ENCODE results near the gene TM2D3.

DNA sequence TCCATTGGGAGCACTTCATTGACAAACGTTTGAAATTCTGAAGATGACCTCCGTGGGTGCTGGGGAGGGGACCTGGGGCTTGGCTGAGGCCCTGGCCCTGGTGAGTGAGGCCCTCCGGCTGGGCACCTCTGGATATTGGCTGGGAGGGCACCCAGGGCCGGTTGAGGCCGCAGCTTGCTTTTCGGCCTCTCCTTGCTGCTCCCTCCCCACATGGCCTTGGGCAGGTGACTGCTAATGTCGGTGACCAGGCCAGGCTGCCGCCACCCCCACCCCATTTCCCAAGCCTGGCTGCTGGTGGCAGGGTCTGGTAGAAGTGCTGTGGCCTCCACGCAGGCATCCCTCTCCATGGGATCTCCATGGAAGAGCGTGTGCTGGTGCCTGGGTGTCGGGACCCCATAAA is 39.5 kb downstream of the TM2D3 start:
- TF ChIP-seq, protein P1, sequence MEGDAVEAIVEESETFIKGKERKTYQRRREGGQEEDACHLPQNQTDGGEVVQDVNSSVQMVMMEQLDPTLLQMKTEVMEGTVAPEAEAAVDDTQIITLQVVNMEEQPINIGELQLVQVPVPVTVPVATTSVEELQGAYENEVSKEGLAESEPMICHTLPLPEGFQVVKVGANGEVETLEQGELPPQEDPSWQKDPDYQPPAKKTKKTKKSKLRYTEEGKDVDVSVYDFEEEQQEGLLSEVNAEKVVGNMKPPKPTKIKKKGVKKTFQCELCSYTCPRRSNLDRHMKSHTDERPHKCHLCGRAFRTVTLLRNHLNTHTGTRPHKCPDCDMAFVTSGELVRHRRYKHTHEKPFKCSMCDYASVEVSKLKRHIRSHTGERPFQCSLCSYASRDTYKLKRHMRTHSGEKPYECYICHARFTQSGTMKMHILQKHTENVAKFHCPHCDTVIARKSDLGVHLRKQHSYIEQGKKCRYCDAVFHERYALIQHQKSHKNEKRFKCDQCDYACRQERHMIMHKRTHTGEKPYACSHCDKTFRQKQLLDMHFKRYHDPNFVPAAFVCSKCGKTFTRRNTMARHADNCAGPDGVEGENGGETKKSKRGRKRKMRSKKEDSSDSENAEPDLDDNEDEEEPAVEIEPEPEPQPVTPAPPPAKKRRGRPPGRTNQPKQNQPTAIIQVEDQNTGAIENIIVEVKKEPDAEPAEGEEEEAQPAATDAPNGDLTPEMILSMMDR (IDR thresholded peaks at IDR 0.05): no peak
- TF ChIP-seq POLR2A (IDR thresholded peaks at IDR 0.05): no peak

Data from ovary (tissue), 3 donors.